ENCODE measurements around the gene SEMA3E.

SEMA3E gene

GRCh38 chr7:83547526-83547925 is 101.4 kb downstream of the SEMA3E start:
- TF ChIP-seq TAF1 (IDR thresholded peaks at IDR 0.05; ENCODE audit: borderline replicate concordance, low read depth, low read length) (no peak), POLR2AphosphoS5 (IDR thresholded peaks at IDR 0.05; ENCODE audit: low read depth, low read length) (no peak), POLR2A (IDR thresholded peaks at IDR 0.05; ENCODE audit: low read depth, low read length) (no peak)
- FAIRE-seq (no peak), DNase-seq (ENCODE audit: insufficient read length) (no peak)

DNA sequence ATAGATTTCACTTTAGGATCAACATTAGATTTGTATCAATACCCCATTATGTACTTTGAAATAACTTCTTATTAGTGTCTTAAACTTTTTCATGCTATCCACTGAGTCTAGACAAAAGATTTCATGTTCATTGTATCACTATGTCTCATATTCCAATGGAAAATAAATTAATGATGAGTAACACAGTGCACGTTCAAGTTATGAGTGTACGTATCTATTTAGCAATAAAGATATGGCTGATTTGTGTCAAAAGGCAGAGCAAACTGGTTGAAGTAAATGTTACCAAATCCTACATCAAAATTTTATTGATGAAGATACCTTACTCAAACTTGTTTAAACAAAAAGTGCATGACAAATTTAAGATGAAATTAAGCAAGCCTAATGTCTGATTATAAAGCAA is 102.4 kb downstream of the SEMA3E start:
- FAIRE-seq (no peak), DNase-seq (ENCODE audit: insufficient read length) (no peak)
- no peak for TF ChIP-seq TAF1 (IDR thresholded peaks at IDR 0.05; ENCODE audit: borderline replicate concordance, low read depth, low read length)
- no peak for TF ChIP-seq POLR2A (IDR thresholded peaks at IDR 0.05; ENCODE audit: low read depth, low read length)
- no peak for TF ChIP-seq POLR2AphosphoS5 (IDR thresholded peaks at IDR 0.05; ENCODE audit: low read depth, low read length)

DNA sequence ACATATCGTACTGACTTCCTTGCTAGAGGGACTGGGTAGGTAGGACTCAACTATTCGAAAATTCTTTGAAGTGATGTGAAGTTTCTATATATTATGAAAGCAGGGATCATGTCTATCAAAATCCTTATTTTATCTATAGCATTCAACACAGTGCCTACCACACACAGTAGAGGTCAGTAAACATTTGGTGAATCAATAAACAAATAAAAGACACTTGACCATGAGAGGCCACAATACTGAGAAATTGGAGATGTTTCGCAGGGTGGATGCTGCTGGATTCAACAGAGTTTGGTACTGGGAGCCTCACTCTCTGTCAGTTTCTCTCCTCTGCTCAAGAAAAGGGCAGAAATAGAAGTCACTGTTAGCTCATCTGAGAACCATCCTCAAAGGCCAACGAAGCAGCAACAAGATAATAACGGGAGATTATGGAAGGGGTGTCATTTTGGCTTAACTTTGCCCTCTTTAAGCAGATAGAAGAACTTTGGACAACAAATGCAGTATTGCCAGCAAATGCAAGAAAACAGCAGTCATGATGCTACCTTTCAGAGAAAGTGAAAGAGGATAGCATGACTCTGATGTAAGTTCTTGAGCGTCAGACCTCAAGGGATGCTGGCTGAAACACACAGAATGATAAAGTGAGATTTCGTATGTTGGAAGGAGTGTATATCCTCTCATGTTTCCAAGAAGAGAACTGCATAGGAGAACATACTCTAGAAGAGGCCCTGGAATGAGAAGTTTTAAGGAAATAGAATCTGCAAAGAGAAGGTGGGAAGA is 107.6 kb downstream of the SEMA3E start:
- TF ChIP-seq TAF1 (IDR thresholded peaks at IDR 0.05; ENCODE audit: borderline replicate concordance, low read depth, low read length) (no peak), POLR2A (IDR thresholded peaks at IDR 0.05; ENCODE audit: low read depth, low read length) (no peak), POLR2AphosphoS5 (IDR thresholded peaks at IDR 0.05; ENCODE audit: low read depth, low read length) (no peak)
- no peak for FAIRE-seq
- no peak for DNase-seq (ENCODE audit: insufficient read length)

DNA sequence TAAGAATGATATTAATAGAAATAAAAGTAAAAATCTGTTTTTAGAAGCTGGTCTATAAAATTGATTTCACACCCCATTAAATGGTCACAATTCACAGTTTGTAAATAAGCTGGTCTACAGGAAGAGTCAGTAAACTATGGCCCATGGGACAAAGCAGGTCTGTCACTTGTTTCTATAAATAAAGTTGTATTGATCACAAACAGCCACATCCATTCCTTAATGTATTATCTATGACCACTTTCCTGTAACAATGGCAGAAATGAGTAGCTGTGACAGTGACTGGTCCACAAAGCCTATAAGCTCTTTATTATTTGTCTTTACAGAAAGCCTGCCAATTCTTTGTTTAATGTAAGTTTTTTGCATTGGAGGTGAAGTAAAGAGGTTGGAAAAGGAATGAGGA is 114.5 kb downstream of the SEMA3E start:
- DNase-seq (ENCODE audit: insufficient read length) (no peak), FAIRE-seq (no peak)
- no peak for TF ChIP-seq POLR2A (IDR thresholded peaks at IDR 0.05; ENCODE audit: low read depth, low read length)

DNA sequence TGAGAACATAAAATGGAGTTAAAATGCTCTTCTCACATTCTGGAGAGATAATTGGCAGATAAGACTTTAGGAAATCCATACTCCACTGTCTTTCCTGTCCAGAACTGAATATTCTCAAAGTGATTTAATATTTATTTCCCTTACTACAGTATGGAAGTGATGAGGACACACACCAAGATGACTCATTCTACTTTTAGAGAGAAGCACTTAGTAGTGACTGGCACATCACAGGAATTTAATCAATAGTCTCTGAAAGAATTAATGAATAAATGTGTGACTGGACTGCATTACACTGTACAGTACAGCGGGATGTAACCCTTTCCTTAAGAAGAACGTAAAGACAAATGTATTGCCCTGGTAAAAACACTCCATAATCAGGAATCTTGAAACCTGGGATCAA is 116.7 kb downstream of the SEMA3E start:
- FAIRE-seq (no peak), DNase-seq (ENCODE audit: insufficient read length) (no peak)
- TF ChIP-seq TAF1 (IDR thresholded peaks at IDR 0.05; ENCODE audit: borderline replicate concordance, low read depth, low read length), result no peak
- TF ChIP-seq POLR2AphosphoS5 (IDR thresholded peaks at IDR 0.05; ENCODE audit: low read depth, low read length), result no peak

GRCh38 chr7:83531766-83532165 is 117.2 kb downstream of the SEMA3E start:
- TF ChIP-seq TAF1 (IDR thresholded peaks at IDR 0.05; ENCODE audit: borderline replicate concordance, low read depth, low read length) (no peak), POLR2A (IDR thresholded peaks at IDR 0.05; ENCODE audit: low read depth, low read length) (no peak), POLR2AphosphoS5 (IDR thresholded peaks at IDR 0.05; ENCODE audit: low read depth, low read length) (no peak)
- DNase-seq (ENCODE audit: insufficient read length), result no peak
- no peak for FAIRE-seq

DNA sequence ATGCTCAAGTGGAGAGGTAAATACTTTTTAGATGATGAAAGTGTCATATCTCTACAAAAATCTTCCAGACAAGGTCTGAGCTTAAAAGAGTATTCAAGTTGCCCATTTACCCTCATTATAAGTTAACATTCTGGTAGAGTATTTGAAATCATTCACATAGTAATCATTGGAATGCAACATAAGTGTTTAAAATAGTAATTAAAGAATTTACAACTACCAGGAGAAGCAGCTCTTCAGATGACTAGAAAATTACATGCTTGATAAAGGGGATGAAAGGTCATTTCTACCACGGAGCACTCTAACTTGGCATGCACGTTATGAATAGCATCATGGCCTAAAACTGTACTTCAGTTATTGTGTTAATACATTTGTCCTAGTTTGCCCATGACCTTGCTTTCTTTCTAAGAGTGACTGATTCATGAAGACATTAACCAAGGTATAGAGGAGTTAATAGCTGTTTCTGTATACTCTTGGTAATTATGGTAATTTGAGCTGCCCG is 120.0 kb downstream of the SEMA3E start:
- no peak for FAIRE-seq
- no peak for TF ChIP-seq TAF1 (IDR thresholded peaks at IDR 0.05; ENCODE audit: borderline replicate concordance, low read depth, low read length)
- TF ChIP-seq POLR2AphosphoS5 (IDR thresholded peaks at IDR 0.05; ENCODE audit: low read depth, low read length), result no peak
- no peak for TF ChIP-seq POLR2A (IDR thresholded peaks at IDR 0.05; ENCODE audit: low read depth, low read length)
- DNase-seq (ENCODE audit: insufficient read length), result no peak

DNA sequence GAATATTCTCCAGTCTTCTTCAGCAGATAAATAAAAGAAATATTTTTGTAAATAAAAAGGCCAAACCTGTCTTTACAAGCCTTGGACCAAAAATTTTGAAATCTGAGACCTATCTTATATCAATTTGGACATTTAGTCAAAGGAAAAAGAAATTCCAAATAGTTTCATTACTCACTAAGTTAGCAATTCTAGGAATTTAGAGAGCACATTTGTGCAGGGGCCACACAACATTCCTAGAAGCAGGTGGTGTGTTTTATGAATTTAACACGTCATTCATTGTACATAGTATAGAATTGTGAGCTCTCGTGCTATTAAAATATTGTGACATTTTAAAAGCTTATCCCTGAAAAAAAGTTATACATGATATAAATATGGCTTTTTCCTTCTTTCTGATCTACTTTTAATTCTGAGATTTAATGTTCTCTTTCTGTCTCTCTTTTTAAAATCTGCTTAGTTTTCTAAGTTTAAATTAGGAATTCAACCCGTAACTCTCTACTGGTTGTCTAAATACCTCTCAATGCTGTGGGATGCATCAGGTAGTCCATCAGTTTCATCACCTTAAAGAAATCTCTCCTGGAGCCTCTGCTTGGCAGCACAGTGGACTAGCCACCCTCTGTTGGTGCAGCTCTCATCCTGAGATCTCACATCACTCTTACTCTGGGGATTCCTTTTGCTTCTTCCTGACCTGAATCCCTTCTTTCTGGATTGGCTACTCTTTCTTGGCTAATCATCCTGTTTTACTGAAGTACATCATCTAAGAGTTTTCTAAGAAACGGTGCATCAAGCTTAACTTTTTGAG is 124.5 kb downstream of the SEMA3E start:
- FAIRE-seq (no peak), DNase-seq (ENCODE audit: insufficient read length) (no peak)
- TF ChIP-seq POLR2AphosphoS5 (IDR thresholded peaks at IDR 0.05; ENCODE audit: low read depth, low read length), result no peak
- TF ChIP-seq POLR2A (IDR thresholded peaks at IDR 0.05; ENCODE audit: low read depth, low read length), result no peak
- TF ChIP-seq TAF1 (IDR thresholded peaks at IDR 0.05; ENCODE audit: borderline replicate concordance, low read depth, low read length), result no peak

GRCh38 chr7:83520726-83521125 is 128.2 kb downstream of the SEMA3E start:
- FAIRE-seq (no peak), DNase-seq (ENCODE audit: insufficient read length) (no peak)
- TF ChIP-seq TAF1 (IDR thresholded peaks at IDR 0.05; ENCODE audit: borderline replicate concordance, low read depth, low read length) (no peak), POLR2AphosphoS5 (IDR thresholded peaks at IDR 0.05; ENCODE audit: low read depth, low read length) (no peak), POLR2A (IDR thresholded peaks at IDR 0.05; ENCODE audit: low read depth, low read length) (no peak)

- no peak for TF ChIP-seq POLR2A (IDR thresholded peaks at IDR 0.05; ENCODE audit: low read depth, low read length)
- no peak for TF ChIP-seq TAF1 (IDR thresholded peaks at IDR 0.05; ENCODE audit: borderline replicate concordance, low read depth, low read length)
- no peak for TF ChIP-seq POLR2AphosphoS5 (IDR thresholded peaks at IDR 0.05; ENCODE audit: low read depth, low read length)
- FAIRE-seq, result no peak
- DNase-seq (ENCODE audit: insufficient read length), result no peak
Measured at GRCh38 chr7:83519240-83519639, 129.7 kb downstream of the SEMA3E start.

DNA sequence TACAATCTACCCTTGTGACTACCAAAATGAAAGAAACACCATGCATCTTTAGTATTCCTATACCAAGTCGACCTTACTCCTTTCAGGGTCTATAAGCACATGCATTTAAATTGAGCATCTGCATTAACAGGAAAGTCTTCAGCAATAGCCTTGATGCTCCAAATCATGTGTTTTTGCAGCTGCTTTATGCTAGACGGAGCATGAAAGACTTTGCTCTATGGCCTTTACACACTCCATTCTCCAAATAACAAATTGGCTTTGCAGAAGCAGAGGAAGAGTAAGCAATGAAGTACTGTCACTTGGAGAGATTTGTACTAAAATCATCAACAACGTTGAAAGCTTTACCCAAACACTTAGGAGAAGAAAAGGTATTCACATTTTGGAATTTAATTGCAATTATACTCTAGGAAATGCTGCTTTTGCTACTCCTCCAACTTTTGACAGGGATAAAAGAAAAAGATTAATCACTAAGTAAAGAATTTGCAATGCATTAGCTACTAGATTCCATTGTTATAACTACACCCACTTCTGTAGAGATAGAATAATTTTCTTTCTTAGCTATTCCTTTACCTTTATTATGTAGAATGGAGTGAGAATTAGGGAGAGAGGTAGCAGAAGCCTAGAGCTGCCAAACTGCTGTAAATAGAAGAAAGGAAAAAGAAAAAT is 131.8 kb downstream of the SEMA3E start:
- DNase-seq (ENCODE audit: insufficient read length), result no peak
- TF ChIP-seq POLR2A (IDR thresholded peaks at IDR 0.05; ENCODE audit: low read depth, low read length) (no peak), TAF1 (IDR thresholded peaks at IDR 0.05; ENCODE audit: borderline replicate concordance, low read depth, low read length) (no peak), POLR2AphosphoS5 (IDR thresholded peaks at IDR 0.05; ENCODE audit: low read depth, low read length) (no peak)
- FAIRE-seq, result no peak

Data from GM12892 (cell line).